MM.1S (cell line): ENCODE measurements around the gene ANXA9.

Experiments
- DNase-seq: peaks from one replicate; pipeline ENCODE4 v3.0.0-alpha.2; 2015
- H2AFZ ChIP-seq: fragments of 300-600 bp; sonication (generic); 2 replicates; pipeline ENCODE4 v1.6.0; 2016; ENCODE audit warnings: antibody characterized with exemption, low read length
- H3F3A ChIP-seq: fragments of 300-600 bp; sonication (generic); 2 replicates; pipeline ENCODE4 v1.6.1; 2016; ENCODE audit warnings: mild to moderate bottlenecking, antibody characterized with exemption, low read length, moderate library complexity, mixed read lengths; ENCODE audit not compliant: insufficient read depth
- H3K27ac ChIP-seq: fragments of 300-600 bp; sonication (generic); 2 replicates; pipeline ENCODE4 v1.5.1; 2016; ENCODE audit warnings: mild to moderate bottlenecking, low read length
- H3K27me3 ChIP-seq: fragments of 300-600 bp; sonication (generic); replicated peaks from 2 replicates; pipeline ENCODE4 v1.6.0; 2016; ENCODE audit warnings: low read length; ENCODE audit not compliant: insufficient read depth
- H3K36me3 ChIP-seq: fragments of 300-600 bp; sonication (generic); replicated peaks from 2 replicates; pipeline ENCODE4 v1.6.1; 2016; ENCODE audit warnings: mild to moderate bottlenecking, low read length, mixed read lengths; ENCODE audit not compliant: insufficient read depth
- H3K4me1 ChIP-seq: fragments of 300-600 bp; sonication (generic); 2 replicates; pipeline ENCODE4 v1.6.1; 2016; ENCODE audit warnings: low read length, mixed read lengths
- H3K4me2 ChIP-seq: fragments of 300-600 bp; sonication (generic); 2 replicates; pipeline ENCODE4 v1.6.0; 2016; ENCODE audit warnings: low read depth, low read length
- H3K4me3 ChIP-seq: fragments of 300-600 bp; sonication (generic); 2 replicates; pipeline ENCODE4 v1.5.1; 2016; ENCODE audit warnings: low read length, mixed read lengths
- H3K79me2 ChIP-seq: fragments of 300-600 bp; sonication (generic); 2 replicates; pipeline ENCODE4 v1.6.1; 2016; ENCODE audit warnings: mixed run types, low read length, mixed read lengths
- H3K9ac ChIP-seq: fragments of 300-600 bp; sonication (generic); 2 replicates; pipeline ENCODE4 v1.6.1; 2016; ENCODE audit warnings: low read length, mixed read lengths
- H3K9me2 ChIP-seq: fragments of 300-600 bp; sonication (generic); replicated peaks from 2 replicates; pipeline ENCODE4 v1.6.1; 2016; ENCODE audit warnings: mild to moderate bottlenecking, low read length, mixed read lengths; ENCODE audit not compliant: insufficient read depth
- H3K9me3 ChIP-seq: fragments of 300-600 bp; sonication (generic); replicated peaks from 2 replicates; pipeline ENCODE4 v1.6.1; 2016; ENCODE audit warnings: mild to moderate bottlenecking, low read length, mixed read lengths; ENCODE audit not compliant: insufficient read depth
- H4K20me1 ChIP-seq: fragments of 300-600 bp; sonication (generic); 2 replicates; pipeline ENCODE4 v1.6.1; 2016; ENCODE audit warnings: mild to moderate bottlenecking, low read length, moderate library complexity, mixed read lengths; ENCODE audit not compliant: insufficient read depth
- CTCF ChIP-seq: fragments of 300-600 bp; sonication (generic); IDR thresholded peaks from 2 replicates; pipeline ENCODE4 v1.5.1; 2016; ENCODE audit warnings: antibody characterized with exemption, low read length, mixed read lengths
- EZH2 ChIP-seq: fragments of 300-600 bp; sonication (generic); optimal IDR thresholded peaks from 2 replicates; pipeline ENCODE3; 2017; ENCODE audit warnings: low read depth, mild to moderate bottlenecking, antibody characterized with exemption, low read length, mixed read lengths
- EZH2phosphoT487 ChIP-seq: fragments of 300-600 bp; sonication (generic); IDR thresholded peaks from 2 replicates; pipeline ENCODE4 v1.6.1; 2018; ENCODE audit warnings: antibody characterized with exemption, low read length

The ANXA9 gene

GRCh38 chr1:151006327-151007052, 24.4 kb downstream of the ANXA9 start, which contains the start of gene MINDY1:
TSS of gene MINDY1 (minus strand) at chr1:151006902. CDS start at chr1:151002617, 4,285 bp downstream.
- H3K79me2 ChIP-seq, result peaks cover 26% of the 10 kb centered on the region; the same call in 1 of the 2 replicates
- no peaks in the 10 kb centered on the region for H3K9me3 ChIP-seq
- peak within 1 kb of the TSS; percentile 79 for H3K27ac ChIP-seq
- no peaks in the 10 kb centered on the region for H3K36me3 ChIP-seq
- peak within 1 kb of the TSS; percentile 82 for H3K4me3 ChIP-seq
- H2AFZ ChIP-seq, result peak within 1 kb of the TSS; percentile 83
- no peaks in the 10 kb centered on the region for H4K20me1 ChIP-seq
- H3K9me2 ChIP-seq, result no peaks in the 10 kb centered on the region
- peak within 1 kb of the TSS; percentile 85 for H3K4me2 ChIP-seq
- peaks cover 21% of the 10 kb centered on the region for H3F3A ChIP-seq
- DNase-seq, result peak; percentile 79
- no peaks in the 10 kb centered on the region for H3K27me3 ChIP-seq
- H3K9ac ChIP-seq, result peak within 1 kb of the TSS; percentile 75
- TF ChIP-seq EZH2 (no peak), CTCF (peak; percentile 70)
- H3K4me1 ChIP-seq, result peaks cover 23% of the 10 kb centered on the region

DNA sequence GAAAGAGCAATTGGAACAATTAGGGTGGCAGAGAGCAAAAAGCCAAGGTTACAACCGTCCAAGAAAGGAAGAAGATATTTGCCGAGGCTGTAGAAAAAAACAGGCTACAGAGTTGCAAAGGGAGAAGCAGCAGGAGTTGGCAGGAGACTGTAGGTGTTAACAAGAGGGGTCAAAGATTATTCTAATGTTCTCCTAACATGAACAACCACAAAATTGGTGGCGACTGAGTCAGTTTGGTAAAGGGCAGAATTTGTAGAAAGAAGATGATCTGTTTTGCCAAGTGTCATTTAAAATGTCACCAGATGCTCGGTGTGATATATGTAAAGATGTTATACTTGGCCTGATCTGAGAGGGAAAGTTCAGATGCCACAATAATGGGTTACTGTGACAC, 25.8 kb downstream of the ANXA9 start:
- H4K20me1 ChIP-seq, result no peaks in the 10 kb centered on the region
- H3K9ac ChIP-seq, result peak overlapping the region; percentile 75
- peaks cover 26% of the 10 kb centered on the region; the same call in 1 of the 2 replicates for H3K79me2 ChIP-seq
- peak overlapping the region; percentile 85 for H3K4me2 ChIP-seq
- H2AFZ ChIP-seq, result peak overlapping the region; percentile 62
- TF ChIP-seq EZH2phosphoT487, result no peak
- no peak for TF ChIP-seq EZH2
- no peak for TF ChIP-seq CTCF
- peak overlapping the region; percentile 79 for H3K27ac ChIP-seq
- H3K9me2 ChIP-seq, result no peaks in the 10 kb centered on the region
- H3F3A ChIP-seq, result peaks cover 21% of the 10 kb centered on the region
- H3K4me3 ChIP-seq, result peak overlapping the region; percentile 82
- no peaks in the 10 kb centered on the region for H3K9me3 ChIP-seq
- peaks cover 23% of the 10 kb centered on the region for H3K4me1 ChIP-seq
- no peak for DNase-seq
- no peaks in the 10 kb centered on the region for H3K36me3 ChIP-seq
- H3K27me3 ChIP-seq, result no peaks in the 10 kb centered on the region

DNA sequence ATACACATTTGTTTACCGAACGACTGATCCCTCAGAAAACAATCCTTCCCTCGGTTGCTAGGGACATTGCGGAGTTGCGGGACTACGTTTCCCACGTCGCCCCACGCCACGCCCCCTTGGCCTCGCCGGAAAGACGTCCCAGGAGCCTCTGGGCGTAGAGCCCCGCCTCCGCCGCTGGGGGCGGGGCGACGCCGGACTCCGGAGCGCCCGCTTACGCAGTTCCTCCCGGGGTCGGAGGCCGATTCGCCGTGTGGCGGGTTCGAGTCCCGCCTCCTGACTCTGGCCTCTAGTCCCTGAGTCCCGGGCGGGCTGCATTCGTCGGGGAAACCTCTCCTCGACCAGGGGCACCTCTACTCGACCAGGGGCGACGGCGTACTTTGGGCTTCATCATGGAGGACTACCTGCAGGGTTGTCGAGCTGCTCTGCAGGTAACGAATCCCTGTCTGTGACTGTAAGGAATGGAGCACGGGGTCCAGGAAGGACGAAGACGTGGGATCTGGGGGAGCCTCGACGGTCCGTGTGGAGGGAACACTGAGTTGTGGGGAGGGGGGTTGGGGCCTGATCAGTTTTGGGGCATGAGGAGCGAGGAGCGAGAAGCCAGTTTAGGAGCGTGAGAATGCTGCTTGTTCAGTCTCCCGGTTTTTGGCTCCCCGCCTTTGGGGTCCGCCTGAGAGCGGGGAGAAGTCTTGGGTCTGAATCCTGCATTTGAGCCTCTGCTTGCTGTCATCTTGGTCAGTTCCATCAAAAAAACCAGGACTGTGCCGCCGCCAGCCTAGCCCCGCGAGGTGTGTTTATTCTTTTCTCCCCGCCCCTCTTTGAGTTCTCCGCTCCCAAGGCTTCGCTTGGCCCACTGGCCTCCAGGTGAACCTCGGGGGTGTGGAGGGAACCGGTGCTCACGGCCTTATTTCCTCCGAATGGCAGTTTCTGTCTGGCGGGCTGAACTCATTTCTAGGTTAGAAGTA, 26.4 kb downstream of the ANXA9 start, which contains the start of gene PRUNE1:
Gene PRUNE1, plus strand, starts transcription at position 206 of the 962 bp plus-strand sequence. Its CDS starts 184 bp downstream, at position 390.
- Histone ChIP-seq H3K36me3 (no peaks in the 10 kb centered on the region), H3K4me3 (peak within 1 kb of the TSS; percentile 82), H3K79me2 (peaks cover 26% of the 10 kb centered on the region; the same call in 1 of the 2 replicates), H2AFZ (peak within 1 kb of the TSS; percentile 94), H3K27me3 (no peaks in the 10 kb centered on the region), H3K9ac (peak within 1 kb of the TSS; percentile 75), H3K9me3 (no peaks in the 10 kb centered on the region), H3K9me2 (no peaks in the 10 kb centered on the region), H3K4me1 (peaks cover 20% of the 10 kb centered on the region), H3F3A (peaks cover 21% of the 10 kb centered on the region), H3K4me2 (peak within 1 kb of the TSS; percentile 85), H3K27ac (peak within 1 kb of the TSS; percentile 79), H4K20me1 (no peaks in the 10 kb centered on the region)
- no peak for TF ChIP-seq EZH2phosphoT487
- TF ChIP-seq CTCF, result no peak
- TF ChIP-seq EZH2, result no peak
- peak; percentile 99 for DNase-seq
